B cell (primary cell): Measurements from ENCODE around the gene CAPN5. TPM values are rescaled to one million over a fixed set of nuclear protein-coding genes. Genes with fewer than 3 reads are reported as not detected.
A peak's percentile ranks its signal among the peaks of the same experiment; 100 is the strongest.

Source experiments
- ATAC-seq: fragments of 200-7000 bp; cut with Tn5 transposase; one replicate; pipeline ENCODE4 v1.10.0; 2021; ENCODE audit warnings: low read depth, mild to moderate bottlenecking, moderate number of reproducible peaks, moderate library complexity
- CTCF ChIA-PET: fragments of 350-600 bp; sonication (Branson Sonifier 250); formaldehyde crosslinking; loops from one replicate; lab custom pipeline; 2021; ENCODE audit warnings: antibody characterized with exemption, inconsistent platforms; lab: Charles Lee
- POLR2A ChIA-PET: fragments of 350-600 bp; sonication (Branson Sonifier 250); formaldehyde crosslinking; loops from one replicate; lab custom pipeline; 2021; ENCODE audit warnings: antibody characterized with exemption; lab: Charles Lee
- DNase-seq: peaks from one replicate; pipeline ENCODE4 v3.0.0; 2013
- H2AFZ ChIP-seq: 2 replicates; pipeline ENCODE4 v1.6.1; 2012; ENCODE audit warnings: mild to moderate bottlenecking, low read depth, low read length; ENCODE audit not compliant: insufficient read depth, poor library complexity, severe bottlenecking
- H3K27ac ChIP-seq, 2 donors: 1 replicate in 1 of 2; 2 replicates in 1 of 2; pipeline ENCODE4 v1.5.1; 2012 to 2013; ENCODE audit warnings: low read length in 2 of 2, mild to moderate bottlenecking in 2 of 2, moderate library complexity in 1 of 2
- H3K27me3 ChIP-seq, 4 experiments: fragments of 200-600 bp in 1 of 4; sonication (generic) in 1 of 4; replicated peaks in 1 of 4; 1 replicate in 2 of 4; 2 replicates in 2 of 4; pipeline versions ENCODE4 v1.6.1 to v1.7.0; 2013 to 2016; ENCODE audit warnings: low read length in 3 of 4, mild to moderate bottlenecking in 2 of 4, mixed read lengths in 1 of 4, moderate library complexity in 1 of 4; ENCODE audit not compliant: insufficient read depth in 4 of 4, control insufficient read depth in 3 of 4; ENCODE audit errors: control extremely low read depth in 1 of 4
- H3K36me3 ChIP-seq, 2 experiments: replicated peaks in 1 of 2; 1 replicate in 1 of 2; 2 replicates in 1 of 2; pipeline versions ENCODE4 v1.6.1 to v1.7.1; 2013; ENCODE audit warnings: low read length in 1 of 2; ENCODE audit not compliant: insufficient read depth in 2 of 2, control insufficient read depth in 1 of 2; ENCODE audit errors: control extremely low read depth in 1 of 2, extremely low read depth in 1 of 2
- H3K4me1 ChIP-seq, 2 donors: fragments of 200-600 bp in 1 of 2; sonication (generic) in 1 of 2; 1 replicate in 1 of 2; 2 replicates in 1 of 2; pipeline versions ENCODE4 v1.5.1 to v1.6.1; 2013 to 2017; ENCODE audit warnings: low read length in 2 of 2; ENCODE audit not compliant: control insufficient read depth in 2 of 2, insufficient read depth in 2 of 2
- H3K4me2 ChIP-seq: replicated peaks from 2 replicates; pipeline ENCODE3; 2012; ENCODE audit warnings: mild to moderate bottlenecking, low read depth, low read length; ENCODE audit not compliant: poor library complexity, severe bottlenecking
- H3K4me3 ChIP-seq, 5 experiments: fragments of 200-600 bp in 1 of 5; sonication (generic) in 1 of 5; 1 replicate in 3 of 5; 2 replicates in 2 of 5; pipeline versions ENCODE4 v1.5.1 to v1.7.0; 2011 to 2016; ENCODE audit warnings: low read length in 4 of 5, mild to moderate bottlenecking in 4 of 5, low read depth in 2 of 5, control low read depth in 1 of 5, moderate library complexity in 1 of 5; ENCODE audit not compliant: insufficient read depth in 1 of 5; ENCODE audit errors: control extremely low read depth in 1 of 5, extremely low read depth in 1 of 5
- H3K79me2 ChIP-seq: fragments of 200-600 bp; sonication (generic); one replicate; pipeline ENCODE4 v1.6.0; 2016; ENCODE audit warnings: low read length; ENCODE audit not compliant: control insufficient read depth, insufficient read depth
- H3K9ac ChIP-seq: fragments of 200-600 bp; sonication (generic); 2 replicates; pipeline ENCODE4 v1.6.1; 2017; ENCODE audit warnings: mild to moderate bottlenecking, low read length, moderate library complexity
- H3K9me3 ChIP-seq, 3 donors: one replicate each; pipeline versions ENCODE4 v1.6.1 to v1.7.1; 2013; ENCODE audit warnings: low read length in 2 of 3; ENCODE audit not compliant: control insufficient read depth in 2 of 3, insufficient read depth in 1 of 3; ENCODE audit errors: control extremely low read depth in 1 of 3
- H4K20me1 ChIP-seq: 2 replicates; pipeline ENCODE4 v1.6.0; 2012; ENCODE audit warnings: mild to moderate bottlenecking, low read length; ENCODE audit not compliant: insufficient read depth, control insufficient read depth, poor library complexity, severe bottlenecking
- H3K27ac Mint-ChIP-seq: one replicate; pipeline ENCODE4 v1.8.0; 2021; ENCODE audit warnings: mixed read lengths
- H3K27me3 Mint-ChIP-seq: one replicate; pipeline ENCODE4 v1.8.0; 2021; ENCODE audit warnings: mixed read lengths
- H3K4me1 Mint-ChIP-seq: one replicate; pipeline ENCODE4 v1.8.0; 2021; ENCODE audit warnings: mixed read lengths
- H3K4me3 Mint-ChIP-seq: one replicate; pipeline ENCODE4 v1.8.0; 2021; ENCODE audit warnings: mixed read lengths
- H3K9me3 Mint-ChIP-seq: one replicate; pipeline ENCODE4 v1.8.0; 2022; ENCODE audit warnings: mixed read lengths; ENCODE audit not compliant: insufficient read depth
- CTCF ChIP-seq: fragments of 200-600 bp; IDR thresholded peaks from one replicate; pipeline ENCODE4 v1.8.0; 2022; ENCODE audit warnings: antibody characterized with exemption, mild to moderate bottlenecking
- EZH2 ChIP-seq: IDR thresholded peaks from 2 replicates; pipeline ENCODE4 v1.6.1; 2012; ENCODE audit warnings: borderline replicate concordance, low read depth, mild to moderate bottlenecking, moderate library complexity, low read length; ENCODE audit not compliant: insufficient read depth, poor library complexity, severe bottlenecking
- WGBS: methylation state at CpG from one replicate; pipeline ENCODE4 v1.1.5; 2013; ENCODE audit warnings: missing lambda C conversion rate; ENCODE audit not compliant: insufficient coverage; 5-methylcytosine and 5-hydroxymethylcytosine counted together
- intact Hi-C: fragments of 100-400 bp; cut with micrococcal nuclease; formaldehyde crosslinking; loops from one replicate; pipeline ENCODE4 v1.10.0; 2022
- polyA plus RNA-seq: library from polyadenylated mRNA; depleted of rRNA; stranded (reverse); fragments of >200 nt; gene quantifications from 2 replicates; pipeline ENCODE4 v1.2.3, GENCODE V29; 2012
- total RNA-seq, 2 donors: library from RNA; stranded (reverse); fragments of 120-200 nt in 1 of 2; gene quantifications; 1 replicate in 1 of 2; 2 replicates in 1 of 2; pipeline versions ENCODE4 v1.2.3 to v1.2.4, GENCODE V29; 2013 to 2022

CAPN5 gene
- total and polyA plus RNA-seq, 2 donors (not counting 1 experiment from before 2014, with no cell fraction given), result 0.74 to 0.78 TPM

GRCh38 chr11:77175021-77175842 lies 108.5 kb downstream of the CAPN5 start:
- H3K27ac Mint-ChIP-seq, result no peak overlapping the region
- Histone ChIP-seq H3K27me3 (no peaks in the 10 kb centered on the region), H3K4me2 (peak overlapping the region; percentile 46), H3K4me1 (peaks cover 0 to 11% of the 10 kb centered on the region in 2 donors), H4K20me1 (no peaks in the 10 kb centered on the region), H3K36me3 (no peaks in the 10 kb centered on the region), H2AFZ (peak overlapping the region; percentile 47), H3K9me3 (no peaks in the 10 kb centered on the region), H3K9ac (no peak overlapping the region), H3K4me3 (no peak overlapping the region), H3K27ac (no peak overlapping the region), H3K79me2 (no peaks in the 10 kb centered on the region)
- H3K27me3 Mint-ChIP-seq, result no peaks in the 10 kb centered on the region
- POLR2A ChIA-PET, result no interaction called here
- intact Hi-C loops, result no loop called here
- 81% methylated on average over 15 of the region's 15 CpGs for WGBS
- DNase-seq, result no peak
- H3K9me3 Mint-ChIP-seq, result no peaks in the 10 kb centered on the region
- no peak for TF ChIP-seq EZH2
- TF ChIP-seq CTCF, result no peak
- peak overlapping the region; percentile 19 for H3K4me3 Mint-ChIP-seq
- no peak for ATAC-seq
- peaks cover 15% of the 10 kb centered on the region for H3K4me1 Mint-ChIP-seq
- CTCF ChIA-PET, result no interaction called here

Other genes starting within 250 kb of the CAPN5 start
- gene ACER3, start 206.1 kb upstream of the CAPN5 start, total RNA-seq, result 11.3 and 12.9 TPM in 2 replicates
- gene ACER3, start 206.1 kb upstream of the CAPN5 start, polyA plus RNA-seq, result 3.3 and 4.7 TPM in 2 replicates
- gene B3GNT6, start 32.6 kb upstream of the CAPN5 start, total RNA-seq, result not detected in 2 replicates
- not detected in 2 replicates for gene B3GNT6, start 32.6 kb upstream of the CAPN5 start, polyA plus RNA-seq
- not detected in 2 replicates for gene OMP, start 35.9 kb downstream of the CAPN5 start, total RNA-seq
- gene OMP, start 35.9 kb downstream of the CAPN5 start, polyA plus RNA-seq, result not detected in 2 replicates
- 0.07 and 0.17 TPM in 2 replicates for gene MYO7A, start 61.3 kb downstream of the CAPN5 start, total RNA-seq
- gene MYO7A, start 61.3 kb downstream of the CAPN5 start, polyA plus RNA-seq, result 0.03 TPM in 2 replicates
- gene GDPD4, start 234.7 kb downstream of the CAPN5 start, total RNA-seq, result not detected in 2 replicates
- gene GDPD4, start 234.7 kb downstream of the CAPN5 start, polyA plus RNA-seq, result not detected in 2 replicates